SKM-1 (cell line): ENCODE measurements around the gene TMIGD1.

Experiments used
- DNase-seq: peaks from one replicate; lab custom pipeline; 2025; ENCODE audit not compliant: unreplicated experiment; lab: John Stamatoyannopoulos, UW

TMIGD1 gene

DNA sequence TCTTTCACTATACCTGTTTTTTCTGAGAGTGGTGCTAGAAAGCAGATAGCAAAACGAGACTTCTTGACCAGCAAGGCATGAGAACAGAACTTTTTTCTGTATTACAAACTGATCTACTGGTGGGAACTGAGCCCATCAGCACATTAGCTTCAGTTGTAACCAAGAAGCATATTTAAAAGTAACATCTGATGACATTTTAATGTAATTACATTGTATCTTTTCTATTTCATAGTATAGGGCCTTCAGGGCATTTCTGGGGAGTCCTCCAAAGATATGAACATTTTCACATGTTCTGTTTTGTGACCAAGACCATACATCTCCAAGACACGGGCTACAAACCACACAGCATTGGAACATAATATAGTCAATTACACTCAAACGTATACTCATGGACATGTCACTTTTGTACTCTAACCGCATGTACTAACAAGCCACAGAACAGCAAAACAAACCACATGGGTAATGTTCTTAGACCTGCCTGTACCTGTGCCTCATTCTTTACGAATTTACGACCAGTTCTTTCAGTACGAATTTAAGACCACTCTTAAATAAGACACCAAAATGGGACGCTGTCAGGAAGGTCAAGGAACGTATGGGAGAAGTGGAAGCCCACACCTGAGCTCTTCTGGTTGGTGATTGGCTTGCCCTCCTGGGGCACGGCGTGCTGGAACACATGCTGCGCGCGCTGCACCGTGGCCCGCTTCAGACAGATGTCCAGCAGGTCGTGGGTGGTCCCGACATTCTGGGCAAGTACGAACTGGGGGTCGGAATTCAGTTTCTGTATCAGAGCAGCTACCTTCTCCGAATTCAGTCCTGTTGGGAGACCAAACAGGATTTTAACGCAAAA, 42.9 kb downstream of the TMIGD1 start:
- DNase-seq: no peak

DNA sequence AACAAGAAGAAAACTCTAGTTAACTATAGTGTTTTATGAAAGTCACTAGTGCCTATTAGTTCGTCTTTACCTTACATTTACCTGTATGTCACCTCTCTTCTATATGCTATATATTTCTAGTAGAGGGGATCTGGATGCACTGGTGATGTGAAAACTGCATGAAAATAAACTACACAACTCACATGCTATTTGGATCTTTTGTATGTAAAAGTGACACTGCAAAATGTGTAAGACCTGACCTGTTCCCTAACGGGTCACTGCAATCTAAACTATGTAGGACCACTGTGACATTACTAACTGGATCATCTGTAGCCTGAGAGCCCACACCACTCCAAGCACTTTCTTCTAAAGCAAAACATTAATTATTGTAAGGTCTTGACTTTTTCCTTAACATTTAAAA, 43.8 kb downstream of the TMIGD1 start:
- DNase-seq: no peak

DNA sequence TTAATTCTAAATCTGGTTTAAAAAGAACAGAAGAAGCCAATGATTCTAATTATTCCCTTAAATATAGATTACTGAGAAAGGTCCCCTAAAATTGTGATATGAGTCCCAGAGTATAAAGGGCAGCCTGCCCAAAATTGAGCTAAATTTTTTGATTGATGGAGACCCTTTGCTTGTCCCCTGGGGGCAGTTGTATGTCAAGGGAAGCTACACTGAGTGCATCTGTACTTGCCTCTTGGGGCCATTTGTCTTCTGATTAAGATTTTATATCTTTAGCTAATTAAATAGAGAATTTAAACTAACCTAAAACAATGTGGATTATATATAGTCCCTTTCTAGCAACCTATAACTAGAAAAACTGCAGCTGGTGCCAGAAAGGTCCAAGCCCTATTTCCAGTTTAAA, 54.7 kb downstream of the TMIGD1 start:
- DNase-seq: no peak

DNA sequence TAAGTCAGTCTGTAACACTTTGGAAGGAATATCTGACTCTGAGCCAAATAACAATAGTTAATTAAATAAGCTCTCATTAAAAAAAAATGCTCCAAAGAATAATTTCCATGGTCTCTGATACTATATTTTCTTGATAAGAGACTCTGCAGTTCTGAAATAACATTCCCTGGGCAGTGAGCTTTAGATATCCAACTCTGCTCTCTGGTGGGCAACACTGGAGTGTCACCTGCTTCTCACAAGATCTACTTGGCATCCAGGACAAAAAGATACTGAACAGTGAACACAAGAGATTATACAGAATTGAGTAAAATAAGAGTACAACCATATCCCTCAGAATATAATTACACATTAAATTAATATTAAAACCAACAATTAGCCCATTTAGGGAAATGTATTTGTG, 55.8 kb downstream of the TMIGD1 start:
- DNase-seq: no peak

DNA sequence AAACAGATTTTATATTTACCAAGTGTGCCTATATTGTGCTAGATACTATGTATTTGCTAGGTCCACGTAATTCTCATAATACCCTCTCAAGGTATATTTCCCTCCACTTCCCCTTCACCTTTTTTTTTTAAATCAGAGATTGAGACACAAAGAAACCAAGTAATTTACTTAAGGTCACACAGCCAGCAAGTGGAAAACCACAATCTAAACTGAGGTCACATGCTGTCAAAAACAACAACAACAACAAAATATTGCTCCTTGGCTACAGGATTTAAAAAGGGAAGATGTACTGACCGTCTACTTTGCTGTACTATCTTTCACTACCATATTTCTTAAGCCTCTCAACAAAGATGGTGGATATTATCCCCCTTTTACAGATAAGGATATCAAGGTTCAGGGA, 57.9 kb downstream of the TMIGD1 start:
- DNase-seq: no peak

DNA sequence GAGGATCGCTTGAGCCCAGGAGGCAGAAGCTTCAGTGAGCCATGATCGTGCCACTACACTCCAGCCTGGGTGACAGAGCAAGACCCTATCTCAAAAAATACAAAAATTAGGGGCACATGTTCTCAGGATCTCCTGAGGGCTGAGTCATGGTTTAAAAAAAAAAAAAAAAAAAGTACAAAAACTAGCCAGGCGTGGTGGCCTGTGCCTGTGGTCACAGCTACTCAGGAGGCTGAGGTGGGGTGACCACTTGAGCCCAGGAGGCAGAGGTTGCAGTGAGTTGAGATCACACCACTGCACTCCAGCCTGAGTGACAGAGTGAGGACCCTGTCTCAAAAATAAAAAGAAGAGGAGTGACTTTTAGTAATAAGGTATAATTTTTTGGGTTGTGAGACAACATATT, 59.0 kb downstream of the TMIGD1 start:
- DNase-seq: no peak

DNA sequence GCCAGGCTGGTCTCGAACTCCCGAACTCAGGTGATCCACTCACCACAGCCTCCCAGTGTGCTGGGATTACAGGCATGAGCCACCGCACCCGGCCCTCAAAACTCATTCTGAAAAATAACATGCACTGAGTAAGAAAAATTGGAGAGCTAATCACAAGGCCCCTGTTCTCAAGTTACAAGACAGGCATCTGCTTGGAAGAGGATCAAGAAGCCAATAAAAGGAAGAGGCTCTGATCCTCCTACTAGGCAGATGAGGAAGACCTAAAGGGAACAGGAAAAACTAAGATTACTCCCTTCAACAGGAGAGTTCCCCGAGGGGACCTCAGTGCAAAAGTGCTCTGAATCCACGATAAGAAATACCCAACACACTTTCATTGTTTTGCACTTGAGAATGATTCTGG, 60.5 kb downstream of the TMIGD1 start:
- no peak for DNase-seq

DNA sequence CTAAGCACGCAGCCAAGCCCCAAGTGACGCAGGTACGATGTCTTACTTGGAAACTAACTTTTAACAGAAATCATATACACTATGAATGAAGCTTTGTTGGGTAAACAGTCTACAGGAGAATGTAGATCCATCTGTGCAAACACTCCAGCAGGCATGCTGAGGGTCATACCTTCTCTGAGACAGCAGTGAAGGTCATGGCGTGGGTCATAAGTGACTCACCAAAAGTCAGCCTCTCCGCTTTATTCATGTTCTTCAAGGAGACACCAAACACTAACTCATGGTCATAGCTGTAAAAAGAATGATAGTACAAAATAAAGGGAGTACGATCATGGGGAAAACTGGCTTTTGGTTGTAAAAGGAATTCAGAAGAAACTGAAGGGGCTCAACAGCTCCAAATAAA, 62.8 kb downstream of the TMIGD1 start:
- DNase-seq: no peak

DNA sequence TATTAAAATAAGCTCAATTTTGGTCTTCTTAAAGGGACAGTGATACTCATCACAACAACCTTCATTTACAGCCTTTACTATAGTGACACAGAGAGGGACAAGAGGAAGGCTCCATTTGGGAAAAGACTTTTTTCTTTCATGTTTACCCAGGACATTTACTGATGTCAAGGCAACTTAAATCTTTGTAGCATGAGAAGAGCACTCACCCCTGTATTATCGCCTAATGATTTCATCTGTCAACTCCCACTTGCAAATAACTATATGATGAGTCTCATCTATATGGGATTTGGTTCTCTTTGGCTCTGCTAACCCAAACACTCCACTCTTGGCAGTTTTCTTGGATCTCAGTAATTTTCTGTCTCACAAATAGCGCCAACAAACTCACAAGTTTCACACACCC, 66.2 kb downstream of the TMIGD1 start:
- DNase-seq: no peak
